ENCODE measurements around the gene HSD3B1. TPM values are rescaled to one million over a fixed set of nuclear protein-coding genes. Genes with fewer than 3 reads are reported as not detected.

Gene HSD3B1
- total RNA-seq, 1 experiment from 2014 or later: not detected

DNA sequence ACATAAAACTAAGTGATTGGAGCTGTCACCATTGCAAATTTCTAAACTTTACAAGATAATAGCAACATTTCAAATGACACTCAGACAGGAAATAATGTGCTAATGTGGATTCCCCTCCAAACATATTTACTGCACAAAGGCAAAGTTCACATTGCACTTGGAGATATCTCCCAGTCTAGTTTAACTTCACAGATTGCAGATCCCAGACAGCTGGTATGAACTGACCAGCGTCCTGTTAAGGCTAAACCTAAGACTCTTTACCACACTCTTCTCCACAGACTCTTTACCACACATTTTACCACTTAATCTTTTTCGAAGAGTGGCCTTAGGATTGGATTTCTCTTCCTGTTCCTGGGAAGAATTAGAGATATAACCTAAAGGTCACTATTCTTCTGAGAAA, 40.6 kb upstream of the HSD3B1 start (continued):
- TF ChIP-seq, protein P1, sequence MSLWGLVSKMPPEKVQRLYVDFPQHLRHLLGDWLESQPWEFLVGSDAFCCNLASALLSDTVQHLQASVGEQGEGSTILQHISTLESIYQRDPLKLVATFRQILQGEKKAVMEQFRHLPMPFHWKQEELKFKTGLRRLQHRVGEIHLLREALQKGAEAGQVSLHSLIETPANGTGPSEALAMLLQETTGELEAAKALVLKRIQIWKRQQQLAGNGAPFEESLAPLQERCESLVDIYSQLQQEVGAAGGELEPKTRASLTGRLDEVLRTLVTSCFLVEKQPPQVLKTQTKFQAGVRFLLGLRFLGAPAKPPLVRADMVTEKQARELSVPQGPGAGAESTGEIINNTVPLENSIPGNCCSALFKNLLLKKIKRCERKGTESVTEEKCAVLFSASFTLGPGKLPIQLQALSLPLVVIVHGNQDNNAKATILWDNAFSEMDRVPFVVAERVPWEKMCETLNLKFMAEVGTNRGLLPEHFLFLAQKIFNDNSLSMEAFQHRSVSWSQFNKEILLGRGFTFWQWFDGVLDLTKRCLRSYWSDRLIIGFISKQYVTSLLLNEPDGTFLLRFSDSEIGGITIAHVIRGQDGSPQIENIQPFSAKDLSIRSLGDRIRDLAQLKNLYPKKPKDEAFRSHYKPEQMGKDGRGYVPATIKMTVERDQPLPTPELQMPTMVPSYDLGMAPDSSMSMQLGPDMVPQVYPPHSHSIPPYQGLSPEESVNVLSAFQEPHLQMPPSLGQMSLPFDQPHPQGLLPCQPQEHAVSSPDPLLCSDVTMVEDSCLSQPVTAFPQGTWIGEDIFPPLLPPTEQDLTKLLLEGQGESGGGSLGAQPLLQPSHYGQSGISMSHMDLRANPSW (CRISPR knock-in tag; conservative IDR thresholded peaks at IDR 0.05; ENCODE audit: low read depth): no peak
- no peak for TF ChIP-seq ESRRA (CRISPR knock-in tag; IDR thresholded peaks at IDR 0.05; ENCODE audit: borderline replicate concordance)

GRCh38 chr1:119467219-119467618, 39.8 kb upstream of the HSD3B1 start:
- CTCF ChIA-PET: interaction anchor here (2.5 kb wide), 1 partner anchor 9 kb away, joined by 19 read pairs; no protein-coding TSS in a partner anchor
- H3K36me3 Mint-ChIP-seq: no peaks in the 10 kb centered on the region
- no peak for TF ChIP-seq NFYB (CRISPR knock-in tag; conservative IDR thresholded peaks at IDR 0.05; ENCODE audit: low read depth)
- TF ChIP-seq TEAD4 (CRISPR knock-in tag; IDR thresholded peaks at IDR 0.05): no peak
- TF ChIP-seq MAX (CRISPR knock-in tag; IDR thresholded peaks at IDR 0.05): no peak
- TF ChIP-seq NR2C2 (CRISPR knock-in tag; IDR thresholded peaks at IDR 0.05): no peak
- no peak for TF ChIP-seq ETV6 (CRISPR knock-in tag; IDR thresholded peaks at IDR 0.05)
- no peak for TF ChIP-seq MLX (CRISPR knock-in tag; IDR thresholded peaks at IDR 0.05)
- no peak for TF ChIP-seq FOXK1 (CRISPR knock-in tag; IDR thresholded peaks at IDR 0.05)
- TF ChIP-seq ZNF317 (CRISPR knock-in tag; IDR thresholded peaks at IDR 0.05; ENCODE audit: borderline replicate concordance, low read depth): no peak
- no peak for TF ChIP-seq ZNF396 (CRISPR knock-in tag; IDR thresholded peaks at IDR 0.05; ENCODE audit: borderline replicate concordance)
- TF ChIP-seq IRF2 (CRISPR knock-in tag; IDR thresholded peaks at IDR 0.05; ENCODE audit: borderline replicate concordance, low read depth): no peak
- no peak for TF ChIP-seq OVOL2 (CRISPR knock-in tag; IDR thresholded peaks at IDR 0.05; ENCODE audit: borderline replicate concordance)
- TF ChIP-seq, protein P2, sequence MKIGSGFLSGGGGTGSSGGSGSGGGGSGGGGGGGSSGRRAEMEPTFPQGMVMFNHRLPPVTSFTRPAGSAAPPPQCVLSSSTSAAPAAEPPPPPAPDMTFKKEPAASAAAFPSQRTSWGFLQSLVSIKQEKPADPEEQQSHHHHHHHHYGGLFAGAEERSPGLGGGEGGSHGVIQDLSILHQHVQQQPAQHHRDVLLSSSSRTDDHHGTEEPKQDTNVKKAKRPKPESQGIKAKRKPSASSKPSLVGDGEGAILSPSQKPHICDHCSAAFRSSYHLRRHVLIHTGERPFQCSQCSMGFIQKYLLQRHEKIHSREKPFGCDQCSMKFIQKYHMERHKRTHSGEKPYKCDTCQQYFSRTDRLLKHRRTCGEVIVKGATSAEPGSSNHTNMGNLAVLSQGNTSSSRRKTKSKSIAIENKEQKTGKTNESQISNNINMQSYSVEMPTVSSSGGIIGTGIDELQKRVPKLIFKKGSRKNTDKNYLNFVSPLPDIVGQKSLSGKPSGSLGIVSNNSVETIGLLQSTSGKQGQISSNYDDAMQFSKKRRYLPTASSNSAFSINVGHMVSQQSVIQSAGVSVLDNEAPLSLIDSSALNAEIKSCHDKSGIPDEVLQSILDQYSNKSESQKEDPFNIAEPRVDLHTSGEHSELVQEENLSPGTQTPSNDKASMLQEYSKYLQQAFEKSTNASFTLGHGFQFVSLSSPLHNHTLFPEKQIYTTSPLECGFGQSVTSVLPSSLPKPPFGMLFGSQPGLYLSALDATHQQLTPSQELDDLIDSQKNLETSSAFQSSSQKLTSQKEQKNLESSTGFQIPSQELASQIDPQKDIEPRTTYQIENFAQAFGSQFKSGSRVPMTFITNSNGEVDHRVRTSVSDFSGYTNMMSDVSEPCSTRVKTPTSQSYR (CRISPR knock-in tag; IDR thresholded peaks at IDR 0.05): no peak
- peaks cover 5% of the 10 kb centered on the region for H3K9me3 Mint-ChIP-seq
- POLR2A ChIA-PET: no interaction called here
- peaks cover 5% of the 10 kb centered on the region; the same call in 1 of the 2 replicates for H3K27me3 Mint-ChIP-seq (ENCODE audit: low read depth)
- DNase-seq (ENCODE audit: low spot score) (no peak), ATAC-seq (no peak)
- H3K4me1 Mint-ChIP-seq: peaks cover 17% of the 10 kb centered on the region
- no peak overlapping the region for H3K4me3 Mint-ChIP-seq
- H3K27ac Mint-ChIP-seq: no peak overlapping the region

DNA sequence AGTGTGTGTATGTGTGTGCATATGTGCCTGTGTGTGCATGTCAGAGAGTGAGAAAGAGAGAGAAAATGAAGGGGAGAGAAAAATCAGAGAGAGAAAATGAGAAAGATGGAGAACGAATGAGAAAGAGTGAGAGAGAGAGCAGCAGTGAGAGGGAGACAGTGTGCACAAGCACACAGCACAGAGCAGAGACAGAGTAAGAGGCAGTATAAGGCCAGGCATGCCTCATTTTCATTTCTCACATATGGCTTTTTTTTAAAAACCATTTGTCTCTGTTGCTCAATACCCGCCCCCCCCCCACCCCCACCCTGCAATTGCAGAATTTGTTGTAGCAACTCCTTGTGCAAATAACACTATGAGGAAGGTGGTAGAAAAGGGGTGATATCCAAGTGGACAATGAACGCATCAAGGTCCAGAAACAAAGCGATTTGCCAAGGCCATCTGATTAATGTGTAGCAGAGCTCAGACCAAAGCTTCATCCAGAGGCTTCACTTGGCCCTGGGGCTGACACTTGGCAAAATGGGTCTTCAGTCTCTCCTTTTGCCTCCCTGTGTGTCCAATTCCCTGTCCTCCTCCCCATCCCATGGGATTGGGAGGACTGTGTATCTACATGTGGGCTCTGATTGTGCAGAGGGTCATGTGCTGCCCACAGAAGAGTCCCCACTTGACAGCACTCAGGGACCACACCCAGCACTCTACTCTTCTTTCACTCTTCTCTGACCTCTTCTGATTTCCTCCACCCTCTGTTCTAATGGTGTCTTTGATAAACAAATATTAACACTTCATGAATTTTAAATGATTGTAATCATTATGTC, 38.9 kb upstream of the HSD3B1 start:
- Mint-ChIP-seq H3K36me3 (no peaks in the 10 kb centered on the region), H3K27me3 (ENCODE audit: low read depth) (peaks cover 5% of the 10 kb centered on the region; the same call in 1 of the 2 replicates), H3K9me3 (no peaks in the 10 kb centered on the region), H3K4me3 (no peak overlapping the region), H3K4me1 (peaks cover 17% of the 10 kb centered on the region), H3K27ac (no peak overlapping the region; the same call in 1 of the 2 replicates)
- ATAC-seq (no peak), DNase-seq (ENCODE audit: low spot score) (no peak)
- ChIA-PET CTCF (interaction anchor here (2.5 kb wide), 1 partner anchor 8 kb away, joined by 19 read pairs; no protein-coding TSS in a partner anchor), POLR2A (no interaction called here)
- TF ChIP-seq GABPB1 (CRISPR knock-in tag; IDR thresholded peaks at IDR 0.05) (no peak), ATF1 (CRISPR knock-in tag; IDR thresholded peaks at IDR 0.05) (no peak), RELA (CRISPR knock-in tag; IDR thresholded peaks at IDR 0.05; ENCODE audit: borderline replicate concordance) (no peak), ZNF425 (CRISPR knock-in tag; conservative IDR thresholded peaks at IDR 0.05) (no peak), ZNF121 (CRISPR knock-in tag; IDR thresholded peaks at IDR 0.05) (no peak), NR2C2 (CRISPR knock-in tag; IDR thresholded peaks at IDR 0.05) (no peak), FOXP4 (CRISPR knock-in tag; IDR thresholded peaks at IDR 0.05) (no peak)
- TF ChIP-seq, protein P3, sequence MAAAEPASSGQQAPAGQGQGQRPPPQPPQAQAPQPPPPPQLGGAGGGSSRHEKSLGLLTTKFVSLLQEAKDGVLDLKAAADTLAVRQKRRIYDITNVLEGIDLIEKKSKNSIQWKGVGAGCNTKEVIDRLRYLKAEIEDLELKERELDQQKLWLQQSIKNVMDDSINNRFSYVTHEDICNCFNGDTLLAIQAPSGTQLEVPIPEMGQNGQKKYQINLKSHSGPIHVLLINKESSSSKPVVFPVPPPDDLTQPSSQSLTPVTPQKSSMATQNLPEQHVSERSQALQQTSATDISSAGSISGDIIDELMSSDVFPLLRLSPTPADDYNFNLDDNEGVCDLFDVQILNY (CRISPR knock-in tag; IDR thresholded peaks at IDR 0.05): no peak

All from WTC11 (cell line).